CD8-positive, alpha-beta memory T cell (primary cell): ENCODE results near the gene PSAPL1. TPM values are rescaled to one million over a fixed set of nuclear protein-coding genes. Genes with fewer than 3 reads are reported as not detected.
A peak's percentile ranks its signal among the peaks of the same experiment; 100 is the strongest.

ENCODE experiments used
- CTCF ChIA-PET: fragments of 350-600 bp; sonication (Branson Sonifier 250); formaldehyde crosslinking; loops from one replicate; lab custom pipeline; 2021; ENCODE audit warnings: antibody characterized with exemption; lab: Charles Lee
- POLR2A ChIA-PET: fragments of 350-600 bp; sonication (Branson Sonifier 250); formaldehyde crosslinking; loops from one replicate; lab custom pipeline; 2021; ENCODE audit warnings: antibody characterized with exemption; lab: Charles Lee
- DNase-seq, 5 donors: peaks; one replicate each; pipeline versions ENCODE4 v3.0.0 to v3.0.0-alpha.2; 2020 to 2022; ENCODE audit warnings: mixed read lengths in 1 of 5
- H3K27ac ChIP-seq: one replicate; pipeline ENCODE4 v1.7.0; 2013; ENCODE audit warnings: low read depth, mild to moderate bottlenecking, low read length, moderate library complexity
- H3K27me3 ChIP-seq: 2 replicates; pipeline ENCODE4 v1.7.0; 2013; ENCODE audit warnings: low read length, mild to moderate bottlenecking; ENCODE audit not compliant: insufficient read depth, poor library complexity, severe bottlenecking
- H3K36me3 ChIP-seq: 2 replicates; pipeline ENCODE4 v1.7.0; 2013; ENCODE audit warnings: mild to moderate bottlenecking, low read length, moderate library complexity; ENCODE audit not compliant: insufficient read depth
- H3K4me1 ChIP-seq: 2 replicates; pipeline ENCODE4 v1.7.0; 2013; ENCODE audit warnings: mild to moderate bottlenecking, low read length, moderate library complexity; ENCODE audit not compliant: insufficient read depth
- H3K4me3 ChIP-seq: 2 replicates; pipeline ENCODE4 v1.7.0; 2013; ENCODE audit warnings: mild to moderate bottlenecking, low read length
- H3K9me3 ChIP-seq: 2 replicates; pipeline ENCODE4 v1.7.0; 2013; ENCODE audit warnings: mild to moderate bottlenecking, low read length
- H3K27ac Mint-ChIP-seq, 8 donors: one replicate each; pipeline ENCODE4 v1.8.0; 2020 to 2021; ENCODE audit warnings: mixed read lengths in 8 of 8, mild to moderate bottlenecking in 6 of 8, inconsistent platforms in 3 of 8, moderate library complexity in 3 of 8
- H3K27me3 Mint-ChIP-seq, 2 donors: one replicate each; pipeline ENCODE4 v1.8.0; 2020 to 2021; ENCODE audit warnings: mixed read lengths in 2 of 2, mild to moderate bottlenecking in 1 of 2, moderate library complexity in 1 of 2
- H3K36me3 Mint-ChIP-seq, 3 donors: one replicate each; pipeline ENCODE4 v1.8.0; 2020 to 2021; ENCODE audit warnings: mixed read lengths in 3 of 3, inconsistent platforms in 1 of 3, mild to moderate bottlenecking in 1 of 3
- H3K4me1 Mint-ChIP-seq, 3 donors: one replicate each; pipeline ENCODE4 v1.8.0; 2020 to 2021; ENCODE audit warnings: mixed read lengths in 3 of 3, inconsistent platforms in 1 of 3, mild to moderate bottlenecking in 1 of 3
- H3K4me3 Mint-ChIP-seq, 7 donors: one replicate each; pipeline ENCODE4 v1.8.0; 2020 to 2021; ENCODE audit warnings: mixed read lengths in 7 of 7, mild to moderate bottlenecking in 6 of 7, moderate library complexity in 4 of 7, inconsistent platforms in 2 of 7
- H3K9me3 Mint-ChIP-seq, 5 donors: one replicate each; pipeline ENCODE4 v1.8.0; 2020 to 2022; ENCODE audit warnings: mixed read lengths in 5 of 5, mild to moderate bottlenecking in 3 of 5, moderate library complexity in 2 of 5, inconsistent platforms in 1 of 5
- polyA plus RNA-seq: library from polyadenylated mRNA; unstranded; fragments of 300-500 nt; fragmentation: Illumina TruSeq; gene quantifications from one replicate; pipeline ENCODE4 v1.2.3, GENCODE V29; 2021
- total RNA-seq, 2 experiments: library from RNA; stranded (reverse); gene quantifications; one replicate each; pipeline ENCODE4 v1.2.3, GENCODE V29; 2021

Gene PSAPL1
- total and polyA plus RNA-seq, 3 experiments from 2014 or later: not detected

GRCh38 chr4:7432531-7433375, 2.0 kb downstream of the PSAPL1 start:
- DNase-seq: peak in 1 of 5 donors; percentile 38
- ChIA-PET POLR2A (no interaction called here), CTCF (no interaction called here)
- H3K36me3 Mint-ChIP-seq: no peaks in the 10 kb centered on the region
- Histone ChIP-seq H3K36me3 (no peaks in the 10 kb centered on the region), H3K4me3 (no peak overlapping the region), H3K27me3 (no peaks in the 10 kb centered on the region), H3K9me3 (no peaks in the 10 kb centered on the region), H3K27ac (no peak overlapping the region), H3K4me1 (no peaks in the 10 kb centered on the region)
- H3K4me1 Mint-ChIP-seq: peaks cover 0 to 1% (median 0%) of the 10 kb centered on the region in 3 donors
- H3K27ac Mint-ChIP-seq: peak overlapping the region in 1 of 8 donors; percentile 24
- no peaks in the 10 kb centered on the region for H3K9me3 Mint-ChIP-seq
- peaks cover 2 to 3% of the 10 kb centered on the region in 2 donors for H3K27me3 Mint-ChIP-seq
- peak overlapping the region in 1 of 7 donors; percentile 6 for H3K4me3 Mint-ChIP-seq

- H3K4me3 ChIP-seq: no peak overlapping the region
- no peaks in the 10 kb centered on the region for H3K9me3 ChIP-seq
- H3K4me1 ChIP-seq: no peaks in the 10 kb centered on the region
- H3K9me3 Mint-ChIP-seq: no peaks in the 10 kb centered on the region
- peaks cover 0 to 3% of the 10 kb centered on the region in 2 donors for H3K27me3 Mint-ChIP-seq
- POLR2A ChIA-PET: no interaction called here
- peak overlapping the region in 1 of 8 donors; percentile 24 for H3K27ac Mint-ChIP-seq
- no peaks in the 10 kb centered on the region for H3K27me3 ChIP-seq
- no peaks in the 10 kb centered on the region for H3K36me3 ChIP-seq
- CTCF ChIA-PET: no interaction called here
- no peaks in the 10 kb centered on the region for H3K36me3 Mint-ChIP-seq
- peaks cover 0 to 1% (median 0%) of the 10 kb centered on the region in 3 donors for H3K4me1 Mint-ChIP-seq
- H3K27ac ChIP-seq: no peak overlapping the region
- no peak overlapping the region for H3K4me3 Mint-ChIP-seq
- peak in 1 of 5 donors; percentile 29 for DNase-seq
Measured at GRCh38 chr4:7431696-7432530, 2.8 kb downstream of the PSAPL1 start.

GRCh38 chr4:7430965-7431695, 3.6 kb downstream of the PSAPL1 start:
- H3K27me3 ChIP-seq: no peaks in the 10 kb centered on the region
- no peaks in the 10 kb centered on the region for H3K4me1 ChIP-seq
- H3K36me3 Mint-ChIP-seq: no peaks in the 10 kb centered on the region
- H3K36me3 ChIP-seq: no peaks in the 10 kb centered on the region
- no peaks in the 10 kb centered on the region for H3K9me3 ChIP-seq
- H3K4me3 ChIP-seq: no peak overlapping the region
- H3K27ac Mint-ChIP-seq: no peak overlapping the region
- no peak overlapping the region for H3K27ac ChIP-seq
- no peaks in the 10 kb centered on the region for H3K9me3 Mint-ChIP-seq
- ChIA-PET CTCF (no interaction called here), POLR2A (no interaction called here)
- peaks cover 0 to 1% (median 0%) of the 10 kb centered on the region in 3 donors for H3K4me1 Mint-ChIP-seq
- DNase-seq: peak in 1 of 5 donors; percentile 8
- no peak overlapping the region for H3K4me3 Mint-ChIP-seq
- H3K27me3 Mint-ChIP-seq: peaks cover 0 to 3% of the 10 kb centered on the region in 2 donors

GRCh38 chr4:7430368-7430964, 4.3 kb downstream of the PSAPL1 start:
- no peaks in the 10 kb centered on the region for H3K9me3 Mint-ChIP-seq
- H3K36me3 ChIP-seq: no peaks in the 10 kb centered on the region
- H3K27me3 ChIP-seq: no peaks in the 10 kb centered on the region
- no peaks in the 10 kb centered on the region for H3K4me1 ChIP-seq
- DNase-seq: peak in 1 of 5 donors; percentile 18
- no peaks in the 10 kb centered on the region for H3K4me1 Mint-ChIP-seq
- no peaks in the 10 kb centered on the region for H3K9me3 ChIP-seq
- no peak overlapping the region for H3K27ac Mint-ChIP-seq
- ChIA-PET CTCF (no interaction called here), POLR2A (no interaction called here)
- H3K27ac ChIP-seq: no peak overlapping the region
- H3K27me3 Mint-ChIP-seq: peaks cover 0 to 3% of the 10 kb centered on the region in 2 donors
- H3K36me3 Mint-ChIP-seq: no peaks in the 10 kb centered on the region
- no peak overlapping the region for H3K4me3 Mint-ChIP-seq
- no peak overlapping the region for H3K4me3 ChIP-seq

- no peaks in the 10 kb centered on the region for H3K4me1 Mint-ChIP-seq
- Histone ChIP-seq H3K4me3 (no peak overlapping the region), H3K27ac (no peak overlapping the region), H3K36me3 (no peaks in the 10 kb centered on the region), H3K9me3 (no peaks in the 10 kb centered on the region), H3K27me3 (no peaks in the 10 kb centered on the region), H3K4me1 (no peaks in the 10 kb centered on the region)
- DNase-seq: peak in 1 of 5 donors; percentile 16
- CTCF ChIA-PET: no interaction called here
- no peaks in the 10 kb centered on the region for H3K9me3 Mint-ChIP-seq
- H3K27me3 Mint-ChIP-seq: peaks cover 0 to 3% of the 10 kb centered on the region in 2 donors
- POLR2A ChIA-PET: no interaction called here
- no peak overlapping the region for H3K4me3 Mint-ChIP-seq
- H3K36me3 Mint-ChIP-seq: no peaks in the 10 kb centered on the region
- H3K27ac Mint-ChIP-seq: no peak overlapping the region
Measured at GRCh38 chr4:7429601-7430078, 5.1 kb downstream of the PSAPL1 start.

- H3K4me3 ChIP-seq: no peak overlapping the region
- no peaks in the 10 kb centered on the region for H3K36me3 ChIP-seq
- Mint-ChIP-seq H3K4me1 (no peaks in the 10 kb centered on the region), H3K36me3 (no peaks in the 10 kb centered on the region), H3K27ac (no peak overlapping the region), H3K4me3 (no peak overlapping the region), H3K9me3 (no peaks in the 10 kb centered on the region), H3K27me3 (peaks cover 0 to 3% of the 10 kb centered on the region in 2 donors)
- no peaks in the 10 kb centered on the region for H3K27me3 ChIP-seq
- DNase-seq: peak in 1 of 5 donors; percentile 7
- POLR2A ChIA-PET: no interaction called here
- no peaks in the 10 kb centered on the region for H3K4me1 ChIP-seq
- no peaks in the 10 kb centered on the region for H3K9me3 ChIP-seq
- H3K27ac ChIP-seq: no peak overlapping the region
- CTCF ChIA-PET: no interaction called here
Measured at GRCh38 chr4:7429069-7429416, 5.7 kb downstream of the PSAPL1 start.

GRCh38 chr4:7428261-7429068, 6.3 kb downstream of the PSAPL1 start:
- H3K27me3 Mint-ChIP-seq: peaks cover 0 to 3% of the 10 kb centered on the region in 2 donors
- H3K27ac Mint-ChIP-seq: no peak overlapping the region
- no peak for DNase-seq

More at GRCh38 chr4:7428261-7429068, 6.3 kb downstream of the PSAPL1 start:
- Histone ChIP-seq H3K27ac (no peak overlapping the region), H3K36me3 (no peaks in the 10 kb centered on the region), H3K9me3 (no peaks in the 10 kb centered on the region), H3K4me3 (no peak overlapping the region), H3K27me3 (no peaks in the 10 kb centered on the region), H3K4me1 (no peaks in the 10 kb centered on the region)
- ChIA-PET POLR2A (no interaction called here), CTCF (no interaction called here)
- H3K4me3 Mint-ChIP-seq: no peak overlapping the region
- no peaks in the 10 kb centered on the region for H3K9me3 Mint-ChIP-seq
- no peaks in the 10 kb centered on the region for H3K4me1 Mint-ChIP-seq
- no peaks in the 10 kb centered on the region for H3K36me3 Mint-ChIP-seq
